OCI-LY1 (cell line): ENCODE data around the gene ELFN2.

ENCODE experiments used
- H2AFZ ChIP-seq: fragments of 200-600 bp; sonication (generic), shearing (Covaris generic); 2 replicates; pipeline ENCODE4 v1.6.0; 2014; ENCODE audit warnings: antibody characterized with exemption, mild to moderate bottlenecking, low read length
- H3F3A ChIP-seq: fragments of 200-600 bp; sonication (generic), shearing (Covaris generic); 2 replicates; pipeline ENCODE4 v1.6.0; 2014; ENCODE audit warnings: mild to moderate bottlenecking, antibody characterized with exemption, low read length, moderate library complexity; ENCODE audit not compliant: insufficient read depth
- H3K27ac ChIP-seq: fragments of 200-600 bp; sonication (generic); 2 replicates; pipeline ENCODE4 v1.5.1; 2014; ENCODE audit warnings: low read length, mixed run types, mild to moderate bottlenecking, low read depth; ENCODE audit not compliant: poor library complexity, severe bottlenecking
- H3K27me3 ChIP-seq: fragments of 200-600 bp; sonication (generic); 2 replicates; pipeline ENCODE4 v1.6.0; 2014; ENCODE audit warnings: antibody characterized with exemption, mild to moderate bottlenecking, low read length, moderate library complexity; ENCODE audit not compliant: insufficient read depth
- H3K36me3 ChIP-seq: fragments of 200-600 bp; sonication (generic); 2 replicates; pipeline ENCODE4 v1.6.1; 2014; ENCODE audit warnings: mild to moderate bottlenecking, antibody characterized with exemption, low read length, moderate library complexity, mixed read lengths; ENCODE audit not compliant: insufficient read depth
- H3K4me1 ChIP-seq: fragments of 200-600 bp; sonication (generic); 2 replicates; pipeline ENCODE4 v1.5.1; 2014; ENCODE audit warnings: mild to moderate bottlenecking, low read length, moderate library complexity; ENCODE audit not compliant: insufficient read depth, severe bottlenecking
- H3K4me2 ChIP-seq: fragments of 200-600 bp; sonication (generic), shearing (Covaris generic); 2 replicates; pipeline ENCODE4 v1.6.1; 2014; ENCODE audit warnings: low read length
- H3K4me3 ChIP-seq: fragments of 200-600 bp; sonication (generic); 2 replicates; pipeline ENCODE4 v1.5.1; 2014; ENCODE audit warnings: low read length, low read depth, mild to moderate bottlenecking, mixed read lengths; ENCODE audit not compliant: poor library complexity, severe bottlenecking
- H3K79me2 ChIP-seq: fragments of 200-600 bp; shearing (Covaris generic); 2 replicates; pipeline ENCODE4 v1.6.1; 2016; ENCODE audit warnings: mixed run types, low read length, mixed read lengths; ENCODE audit not compliant: insufficient read depth
- H3K9ac ChIP-seq: fragments of 200-600 bp; sonication (generic), shearing (Covaris generic); 2 replicates; pipeline ENCODE4 v1.6.1; 2014; ENCODE audit warnings: mild to moderate bottlenecking, low read length, mixed read lengths
- H3K9me2 ChIP-seq: fragments of 200-600 bp; sonication (generic), shearing (Covaris generic); 2 replicates; pipeline ENCODE4 v1.6.1; 2014; ENCODE audit warnings: low read depth, mild to moderate bottlenecking, low read length, mixed read lengths
- H3K9me3 ChIP-seq: fragments of 200-600 bp; shearing (Covaris generic); 2 replicates; pipeline ENCODE4 v1.6.1; 2014; ENCODE audit warnings: low read length, mixed read lengths
- H4K20me1 ChIP-seq: fragments of 200-600 bp; sonication (generic), shearing (Covaris generic); 2 replicates; pipeline ENCODE4 v1.6.0; 2016; ENCODE audit warnings: mild to moderate bottlenecking, low read length; ENCODE audit not compliant: insufficient read depth
- EZH2 ChIP-seq: fragments of 200-600 bp; sonication (generic), shearing (Covaris generic); IDR thresholded peaks from 2 replicates; pipeline ENCODE4 v1.8.0; 2017; ENCODE audit warnings: borderline replicate concordance, mixed run types, mild to moderate bottlenecking, antibody characterized with exemption, low read length, moderate library complexity, mixed read lengths
- TF ChIP-seq, protein P1 (sequence below): fragments of 200-600 bp; sonication (generic), shearing (Covaris generic); IDR thresholded peaks from 2 replicates; pipeline ENCODE4 v1.5.1; 2017; ENCODE audit warnings: mild to moderate bottlenecking, antibody characterized with exemption, low read length, moderate library complexity, mixed read lengths

Gene ELFN2

GRCh38 chr22:37426706-37427134, 559 bp downstream of the ELFN2 start:
- no peak overlapping the region for H3K4me3 ChIP-seq
- no peaks in the 10 kb centered on the region; the same call in 1 of the 2 replicates for H3K27me3 ChIP-seq
- H3K9ac ChIP-seq: no peak overlapping the region
- H3K36me3 ChIP-seq: no peaks in the 10 kb centered on the region
- H3K9me2 ChIP-seq: no peaks in the 10 kb centered on the region
- no peak overlapping the region for H3K4me2 ChIP-seq
- H3K4me1 ChIP-seq: no peaks in the 10 kb centered on the region
- H3K79me2 ChIP-seq: no peaks in the 10 kb centered on the region
- H3K27ac ChIP-seq: no peak overlapping the region
- no peaks in the 10 kb centered on the region for H4K20me1 ChIP-seq
- H2AFZ ChIP-seq: no peak overlapping the region
- no peaks in the 10 kb centered on the region for H3F3A ChIP-seq
- TF ChIP-seq EZH2: no peak
- TF ChIP-seq, protein P1, sequence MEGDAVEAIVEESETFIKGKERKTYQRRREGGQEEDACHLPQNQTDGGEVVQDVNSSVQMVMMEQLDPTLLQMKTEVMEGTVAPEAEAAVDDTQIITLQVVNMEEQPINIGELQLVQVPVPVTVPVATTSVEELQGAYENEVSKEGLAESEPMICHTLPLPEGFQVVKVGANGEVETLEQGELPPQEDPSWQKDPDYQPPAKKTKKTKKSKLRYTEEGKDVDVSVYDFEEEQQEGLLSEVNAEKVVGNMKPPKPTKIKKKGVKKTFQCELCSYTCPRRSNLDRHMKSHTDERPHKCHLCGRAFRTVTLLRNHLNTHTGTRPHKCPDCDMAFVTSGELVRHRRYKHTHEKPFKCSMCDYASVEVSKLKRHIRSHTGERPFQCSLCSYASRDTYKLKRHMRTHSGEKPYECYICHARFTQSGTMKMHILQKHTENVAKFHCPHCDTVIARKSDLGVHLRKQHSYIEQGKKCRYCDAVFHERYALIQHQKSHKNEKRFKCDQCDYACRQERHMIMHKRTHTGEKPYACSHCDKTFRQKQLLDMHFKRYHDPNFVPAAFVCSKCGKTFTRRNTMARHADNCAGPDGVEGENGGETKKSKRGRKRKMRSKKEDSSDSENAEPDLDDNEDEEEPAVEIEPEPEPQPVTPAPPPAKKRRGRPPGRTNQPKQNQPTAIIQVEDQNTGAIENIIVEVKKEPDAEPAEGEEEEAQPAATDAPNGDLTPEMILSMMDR: no peak
- no peaks in the 10 kb centered on the region for H3K9me3 ChIP-seq

GRCh38 chr22:37425800-37426705, 1.2 kb downstream of the ELFN2 start:
- H3K79me2 ChIP-seq: no peaks in the 10 kb centered on the region

DNA sequence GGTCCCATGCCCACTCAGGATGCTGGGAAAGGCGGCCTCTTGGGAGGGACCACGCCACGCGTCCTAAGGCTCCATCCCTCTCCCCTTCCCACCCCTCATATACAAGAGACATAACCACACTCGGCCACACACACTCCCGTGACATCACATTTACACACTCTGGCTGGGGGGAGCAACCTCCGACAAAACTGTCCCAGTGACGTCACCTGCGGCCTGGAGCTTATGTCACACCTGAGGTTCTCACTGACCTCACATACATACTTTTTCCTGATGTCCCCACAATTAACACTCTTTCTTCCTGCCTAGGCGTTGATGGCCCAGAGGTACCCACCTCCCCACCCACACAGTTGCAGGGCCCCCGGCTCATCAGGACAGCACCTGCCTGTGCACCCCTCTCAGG, 1.9 kb downstream of the ELFN2 start:
- Histone ChIP-seq H3K27ac (no peak overlapping the region), H3K9me3 (no peaks in the 10 kb centered on the region), H3K4me3 (no peak overlapping the region), H3K4me1 (no peaks in the 10 kb centered on the region), H3K9me2 (no peaks in the 10 kb centered on the region), H3K4me2 (no peak overlapping the region), H3K9ac (no peak overlapping the region), H2AFZ (no peak overlapping the region), H3K36me3 (no peaks in the 10 kb centered on the region), H3K27me3 (0 out of 2 replicates have a peak, but pooled peaks cover 8% of the 10 kb centered on the region), H4K20me1 (no peaks in the 10 kb centered on the region), H3F3A (no peaks in the 10 kb centered on the region), H3K79me2 (no peaks in the 10 kb centered on the region)
- TF ChIP-seq EZH2: no peak
- TF ChIP-seq, protein P1: no peak

More at GRCh38 chr22:37425800-37426705, 1.2 kb downstream of the ELFN2 start:
- no peaks in the 10 kb centered on the region for H3F3A ChIP-seq
- no peaks in the 10 kb centered on the region for H3K4me1 ChIP-seq
- no peaks in the 10 kb centered on the region for H4K20me1 ChIP-seq
- no peak overlapping the region for H3K4me2 ChIP-seq
- no peak overlapping the region for H3K4me3 ChIP-seq
- 0 out of 2 replicates have a peak, but pooled peaks cover 3% of the 10 kb centered on the region for H3K27me3 ChIP-seq
- H3K27ac ChIP-seq: no peak overlapping the region
- no peak overlapping the region for H3K9ac ChIP-seq
- H3K9me3 ChIP-seq: no peaks in the 10 kb centered on the region
- no peaks in the 10 kb centered on the region for H3K9me2 ChIP-seq
- no peak overlapping the region for H2AFZ ChIP-seq
- no peaks in the 10 kb centered on the region for H3K36me3 ChIP-seq
- TF ChIP-seq, protein P1: no peak
- TF ChIP-seq EZH2: no peak
